MM.1S (cell line): ENCODE data around the gene MAP3K3.

ENCODE experiments used
- EZH2 ChIP-seq: fragments of 300-600 bp; sonication (generic); optimal IDR thresholded peaks from 2 replicates; pipeline ENCODE3; 2017; ENCODE audit warnings: low read depth, mild to moderate bottlenecking, antibody characterized with exemption, low read length, mixed read lengths
- EZH2phosphoT487 ChIP-seq: fragments of 300-600 bp; sonication (generic); IDR thresholded peaks from 2 replicates; pipeline ENCODE4 v1.6.1; 2018; ENCODE audit warnings: antibody characterized with exemption, low read length
- TF ChIP-seq, protein P1 (sequence below): fragments of 300-600 bp; sonication (generic); IDR thresholded peaks from 2 replicates; pipeline ENCODE4 v1.5.1; 2016; ENCODE audit warnings: antibody characterized with exemption, low read length, mixed read lengths

DNA sequence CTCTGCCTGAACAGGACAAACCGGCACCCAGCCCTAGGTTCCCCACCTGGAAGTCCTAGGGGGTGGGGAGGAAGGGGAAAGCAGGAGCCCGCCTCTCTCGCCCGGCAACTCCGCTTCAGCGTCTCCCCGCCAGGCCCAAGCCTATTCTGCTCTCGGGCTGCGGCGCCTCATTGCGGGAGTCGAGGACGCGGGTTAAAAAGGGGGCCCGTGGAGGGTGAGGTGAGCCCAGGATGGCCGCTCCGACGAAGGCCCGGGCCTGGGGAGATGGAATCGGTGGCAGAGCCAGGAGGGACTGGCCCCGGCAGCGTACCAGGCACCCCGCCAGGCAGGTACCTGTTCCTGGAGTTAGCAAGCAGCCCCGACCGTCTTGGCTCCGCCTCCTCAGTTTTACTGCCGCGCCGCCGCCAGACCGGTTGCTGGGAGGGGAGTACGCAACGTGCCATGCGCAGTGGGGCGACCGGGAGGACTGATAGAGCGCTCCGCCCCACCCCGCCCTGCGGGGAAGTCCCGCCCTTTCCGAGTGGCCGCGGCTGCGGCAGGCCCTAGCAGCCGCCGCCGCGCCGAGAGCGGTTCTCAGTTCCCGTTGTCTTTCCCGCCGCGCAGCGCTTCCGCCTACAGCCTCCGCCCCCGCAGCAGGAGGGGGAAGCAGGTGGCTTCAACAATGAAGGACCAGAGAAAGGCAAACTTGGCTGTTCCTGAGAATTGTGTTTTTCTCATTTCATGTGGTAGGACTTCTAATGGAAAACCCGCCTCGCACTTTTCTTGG, 119.4 kb downstream of the MAP3K3 start, which contains the start of gene STRADA:
- TF ChIP-seq, protein P1, sequence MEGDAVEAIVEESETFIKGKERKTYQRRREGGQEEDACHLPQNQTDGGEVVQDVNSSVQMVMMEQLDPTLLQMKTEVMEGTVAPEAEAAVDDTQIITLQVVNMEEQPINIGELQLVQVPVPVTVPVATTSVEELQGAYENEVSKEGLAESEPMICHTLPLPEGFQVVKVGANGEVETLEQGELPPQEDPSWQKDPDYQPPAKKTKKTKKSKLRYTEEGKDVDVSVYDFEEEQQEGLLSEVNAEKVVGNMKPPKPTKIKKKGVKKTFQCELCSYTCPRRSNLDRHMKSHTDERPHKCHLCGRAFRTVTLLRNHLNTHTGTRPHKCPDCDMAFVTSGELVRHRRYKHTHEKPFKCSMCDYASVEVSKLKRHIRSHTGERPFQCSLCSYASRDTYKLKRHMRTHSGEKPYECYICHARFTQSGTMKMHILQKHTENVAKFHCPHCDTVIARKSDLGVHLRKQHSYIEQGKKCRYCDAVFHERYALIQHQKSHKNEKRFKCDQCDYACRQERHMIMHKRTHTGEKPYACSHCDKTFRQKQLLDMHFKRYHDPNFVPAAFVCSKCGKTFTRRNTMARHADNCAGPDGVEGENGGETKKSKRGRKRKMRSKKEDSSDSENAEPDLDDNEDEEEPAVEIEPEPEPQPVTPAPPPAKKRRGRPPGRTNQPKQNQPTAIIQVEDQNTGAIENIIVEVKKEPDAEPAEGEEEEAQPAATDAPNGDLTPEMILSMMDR = no peak
- TF ChIP-seq EZH2 (no peak), EZH2phosphoT487 (no peak)
